GM21717 (cell line): ENCODE measurements around the gene SMIM5.
"Not testable (repeated sequence)": the region's sequence is repeated elsewhere in the genome, so short reads cannot be mapped to it uniquely, and the experiment has no call there.

Experiments
- ATAC-seq: cut with Tn5 transposase; IDR thresholded peaks from one replicate; pipeline ENCODE4 v1.9.1; 2021; ENCODE audit warnings: mild to moderate bottlenecking, moderate library complexity; ENCODE audit not compliant: unreplicated experiment

SMIM5 gene

GRCh38 chr17:75624021-75624420 lies 9.2 kb upstream of the SMIM5 start:
- ATAC-seq = no peak

- no peak for ATAC-seq
Measured at GRCh38 chr17:75624714-75625345, 8.4 kb upstream of the SMIM5 start.

- ATAC-seq = no peak
Measured at GRCh38 chr17:75625813-75626486, 7.3 kb upstream of the SMIM5 start.

- ATAC-seq = no peak
Measured at GRCh38 chr17:75626496-75627038, 6.7 kb upstream of the SMIM5 start.

- no peak for ATAC-seq
Measured at GRCh38 chr17:75627094-75627493, 6.1 kb upstream of the SMIM5 start.

- no peak for ATAC-seq
Measured at GRCh38 chr17:75628425-75628824, 4.8 kb upstream of the SMIM5 start.

GRCh38 chr17:75629157-75629556 lies 4.1 kb upstream of the SMIM5 start:
- no peak for ATAC-seq

- no peak for ATAC-seq
Measured at GRCh38 chr17:75630071-75630917, 2.9 kb upstream of the SMIM5 start.

GRCh38 chr17:75631353-75631752 lies 1.9 kb upstream of the SMIM5 start:
- no peak for ATAC-seq

GRCh38 chr17:75632428-75632827 lies 806 bp upstream of the SMIM5 start:
- no peak for ATAC-seq

GRCh38 chr17:75633486-75634375 lies 497 bp downstream of the SMIM5 start:
- no peak for ATAC-seq

GRCh38 chr17:75634376-75634740 lies 1.1 kb downstream of the SMIM5 start:
- ATAC-seq = no peak

GRCh38 chr17:75634754-75635609 lies 1.7 kb downstream of the SMIM5 start:
- no peak for ATAC-seq

GRCh38 chr17:75635610-75636202 lies 2.5 kb downstream of the SMIM5 start:
- no peak for ATAC-seq

- no peak for ATAC-seq
Measured at GRCh38 chr17:75636381-75637142, 3.3 kb downstream of the SMIM5 start.

GRCh38 chr17:75637143-75637538 lies 3.9 kb downstream of the SMIM5 start:
- no peak for ATAC-seq

- ATAC-seq = no peak
Measured at GRCh38 chr17:75637551-75637950, 4.3 kb downstream of the SMIM5 start.

- not testable (repeated sequence) for ATAC-seq
Measured at GRCh38 chr17:75638039-75638438, 4.8 kb downstream of the SMIM5 start.

- ATAC-seq = no peak
Measured at GRCh38 chr17:75638893-75639292, 5.7 kb downstream of the SMIM5 start.
